Lung (tissue), 12 donors: ENCODE results near the gene SART3. TPM values are rescaled to one million over a fixed set of nuclear protein-coding genes. Genes with fewer than 3 reads are reported as not detected.

ENCODE experiments used
- ATAC-seq: fragments of 200-7000 bp; cut with Tn5 transposase; one replicate; pipeline ENCODE4 v1.9.1; 2020; ENCODE audit warnings: moderate number of reproducible peaks; ENCODE audit not compliant: insufficient read depth, low FRiP score
- DNase-seq, 3 donors: peaks; one replicate each; pipeline ENCODE4 v3.0.0-alpha.2; 2013 to 2017
- H3K27ac ChIP-seq, 2 donors: one replicate each; pipeline ENCODE4 v1.5.1; 2013; ENCODE audit warnings: mild to moderate bottlenecking in 2 of 2, moderate library complexity in 2 of 2, control low read depth in 1 of 2, inconsistent platforms in 1 of 2, low read depth in 1 of 2, low read length in 1 of 2
- H3K27me3 ChIP-seq, 3 donors: one replicate each; pipeline ENCODE4 v1.5.1; 2013; ENCODE audit warnings: low read length in 2 of 3; ENCODE audit not compliant: control insufficient read depth in 3 of 3, insufficient read depth in 3 of 3
- H3K36me3 ChIP-seq, 4 donors: one replicate each; pipeline ENCODE4 v1.5.1; 2013; ENCODE audit warnings: low read length in 4 of 4, mild to moderate bottlenecking in 1 of 4, moderate library complexity in 1 of 4; ENCODE audit not compliant: control insufficient read depth in 4 of 4, insufficient read depth in 4 of 4
- H3K4me1 ChIP-seq, 5 donors: one replicate each; pipeline ENCODE4 v1.5.1; 2013; ENCODE audit warnings: low read length in 5 of 5, mild to moderate bottlenecking in 2 of 5, moderate library complexity in 1 of 5; ENCODE audit not compliant: control insufficient read depth in 5 of 5, insufficient read depth in 5 of 5
- H3K4me3 ChIP-seq: one replicate; pipeline ENCODE4 v1.5.1; 2013; ENCODE audit warnings: mild to moderate bottlenecking, control low read depth, moderate library complexity
- H3K9ac ChIP-seq, 2 donors: one replicate each; pipeline ENCODE4 v1.5.1; 2013; ENCODE audit warnings: low read length in 2 of 2, control low read depth in 1 of 2; ENCODE audit not compliant: insufficient read depth in 1 of 2
- H3K9me3 ChIP-seq, 4 donors: one replicate each; pipeline ENCODE4 v1.5.1; 2013; ENCODE audit warnings: low read length in 3 of 4, mild to moderate bottlenecking in 1 of 4, moderate library complexity in 1 of 4; ENCODE audit not compliant: control insufficient read depth in 4 of 4, insufficient read depth in 3 of 4
- WGBS, 2 donors: extraction: QIAGEN DNeasy Blood & Tissue Kit; methylation state at CpG; one replicate each; pipeline ENCODE4 v1.1.7; 2013; 5-methylcytosine and 5-hydroxymethylcytosine counted together
- polyA plus RNA-seq, 2 donors: library from polyadenylated mRNA; stranded (reverse); fragments of 200-250 nt; gene quantifications; one replicate each; pipeline ENCODE4 v1.2.1, GENCODE V29; 2013
- total RNA-seq, 2 donors: library from RNA; depleted of rRNA in 1 of 2; stranded (reverse); fragments of >200 nt in 1 of 2; gene quantifications; one replicate each; pipeline ENCODE4 v1.2.1, GENCODE V29; 2014 to 2021
- TF ChIP-seq, protein P1 (sequence below): IDR thresholded peaks from 2 replicates; pipeline ENCODE4 v1.5.1; 2012; ENCODE audit warnings: mild to moderate bottlenecking; ENCODE audit errors: control extremely low read depth, extremely low read depth
- donor health status: control.
- donor health status: control.
- donor health status: Bipolar disorder and iron deficiency.
- donor health status: healthy.
- donor health status: DM: yes; HTN: yes; CAD: no.

SART3 gene
- total and polyA plus RNA-seq, 4 donors = 12.2 to 107 (median 34.9) TPM

- no peak overlapping the region for H3K4me3 ChIP-seq
- no peaks in the 10 kb centered on the region for H3K9me3 ChIP-seq
- TF ChIP-seq, protein P1, sequence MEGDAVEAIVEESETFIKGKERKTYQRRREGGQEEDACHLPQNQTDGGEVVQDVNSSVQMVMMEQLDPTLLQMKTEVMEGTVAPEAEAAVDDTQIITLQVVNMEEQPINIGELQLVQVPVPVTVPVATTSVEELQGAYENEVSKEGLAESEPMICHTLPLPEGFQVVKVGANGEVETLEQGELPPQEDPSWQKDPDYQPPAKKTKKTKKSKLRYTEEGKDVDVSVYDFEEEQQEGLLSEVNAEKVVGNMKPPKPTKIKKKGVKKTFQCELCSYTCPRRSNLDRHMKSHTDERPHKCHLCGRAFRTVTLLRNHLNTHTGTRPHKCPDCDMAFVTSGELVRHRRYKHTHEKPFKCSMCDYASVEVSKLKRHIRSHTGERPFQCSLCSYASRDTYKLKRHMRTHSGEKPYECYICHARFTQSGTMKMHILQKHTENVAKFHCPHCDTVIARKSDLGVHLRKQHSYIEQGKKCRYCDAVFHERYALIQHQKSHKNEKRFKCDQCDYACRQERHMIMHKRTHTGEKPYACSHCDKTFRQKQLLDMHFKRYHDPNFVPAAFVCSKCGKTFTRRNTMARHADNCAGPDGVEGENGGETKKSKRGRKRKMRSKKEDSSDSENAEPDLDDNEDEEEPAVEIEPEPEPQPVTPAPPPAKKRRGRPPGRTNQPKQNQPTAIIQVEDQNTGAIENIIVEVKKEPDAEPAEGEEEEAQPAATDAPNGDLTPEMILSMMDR = no peak
- ATAC-seq = no peak
- no peak overlapping the region for H3K27ac ChIP-seq
- peaks cover 0 to 6% (median 3%) of the 10 kb centered on the region in 5 donors for H3K4me1 ChIP-seq
- no peaks in the 10 kb centered on the region for H3K27me3 ChIP-seq
- peaks cover 16 to 42% (median 28%) of the 10 kb centered on the region in 4 donors for H3K36me3 ChIP-seq
- H3K9ac ChIP-seq = no peak overlapping the region
- 95 to 96% methylated on average over 39 of the region's 39 CpGs for WGBS, 2 donors
- DNase-seq = no peak
Observed at GRCh38 chr12:108518716-108519496, 42.1 kb downstream of the SART3 start.

GRCh38 chr12:108518101-108518715 lies 42.8 kb downstream of the SART3 start:
- H3K36me3 ChIP-seq = peaks cover 14 to 36% (median 23%) of the 10 kb centered on the region in 4 donors
- no peak overlapping the region for H3K9ac ChIP-seq
- no peak overlapping the region for H3K4me3 ChIP-seq
- ATAC-seq = no peak
- H3K9me3 ChIP-seq = no peaks in the 10 kb centered on the region
- H3K4me1 ChIP-seq = peaks cover 0 to 6% (median 3%) of the 10 kb centered on the region in 5 donors
- H3K27me3 ChIP-seq = no peaks in the 10 kb centered on the region
- 96 to 97% methylated on average over 24 of the region's 24 CpGs for WGBS, 2 donors
- TF ChIP-seq, protein P1 = no peak
- no peak overlapping the region for H3K27ac ChIP-seq
- no peak for DNase-seq

DNA sequence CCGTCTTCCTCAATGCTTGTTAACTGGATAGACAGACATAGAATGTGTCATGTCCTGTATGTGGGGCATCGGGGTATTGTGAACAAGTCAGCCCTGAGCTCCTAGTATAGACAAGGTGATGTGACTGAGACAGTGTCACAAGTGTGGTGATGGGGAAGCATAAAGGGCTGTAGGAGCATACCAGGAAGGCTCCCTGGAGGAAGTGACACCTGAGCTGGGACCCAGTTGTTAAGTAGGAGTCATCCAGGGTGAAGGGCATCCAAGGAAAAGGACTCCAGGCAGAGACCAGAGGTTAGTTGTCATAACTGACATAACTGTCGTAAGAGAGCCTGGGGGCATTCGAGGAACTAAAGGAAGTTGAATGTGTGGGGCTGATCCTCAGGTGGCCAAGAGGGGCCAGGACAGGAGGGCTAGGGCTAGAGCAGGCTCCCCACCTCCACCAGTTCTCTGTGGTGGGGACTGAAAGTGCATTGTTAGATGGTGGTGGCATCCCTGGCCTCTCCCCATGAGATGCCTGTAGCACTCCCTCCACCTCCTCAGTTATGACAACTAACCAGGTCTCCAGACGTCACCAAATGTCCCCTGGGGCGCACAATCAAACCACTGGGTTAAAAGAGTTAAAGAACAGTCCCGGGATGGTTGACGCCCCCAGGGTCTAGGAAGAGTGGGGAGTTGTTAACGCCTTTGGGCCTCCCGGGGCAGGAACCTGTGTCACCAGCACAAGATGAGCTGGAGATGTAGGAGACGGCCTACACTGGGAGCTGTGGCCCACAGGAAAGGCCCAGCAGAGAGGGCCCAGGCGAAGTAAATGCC lies 43.5 kb downstream of the SART3 start:
- peaks cover 12 to 32% (median 18%) of the 10 kb centered on the region in 4 donors for H3K36me3 ChIP-seq
- WGBS, 2 donors = 85 to 87% methylated on average over 12 of the region's 12 CpGs

More for the DNA sequence above, 43.5 kb downstream of the SART3 start:
- H3K4me3 ChIP-seq = no peak overlapping the region
- DNase-seq = no peak
- ATAC-seq = no peak
- TF ChIP-seq, protein P1 = no peak
- H3K9ac ChIP-seq = no peak overlapping the region
- no peaks in the 10 kb centered on the region for H3K9me3 ChIP-seq
- H3K27ac ChIP-seq = no peak overlapping the region
- H3K27me3 ChIP-seq = no peaks in the 10 kb centered on the region
- H3K4me1 ChIP-seq = peaks cover 0 to 6% (median 3%) of the 10 kb centered on the region in 5 donors
